Measurements from ENCODE around the gene TAAR8. TPM values are rescaled to one million over a fixed set of nuclear protein-coding genes. Genes with fewer than 3 reads are reported as not detected.

TAAR8 gene
- total RNA-seq, 6 experiments from 2014 or later = not detected

GRCh38 chr6:132524646-132525045, 27.8 kb upstream of the TAAR8 start:
- no peaks in the 10 kb centered on the region for H3K9me3 ChIP-seq
- no peak overlapping the region for H3K4me3 ChIP-seq
- H3K27me3 ChIP-seq = no peaks in the 10 kb centered on the region
- no peaks in the 10 kb centered on the region for H3K36me3 ChIP-seq
- DNase-seq = no peak
- TF ChIP-seq POLR2A (IDR thresholded peaks at IDR 0.05) (no peak), CTCF (IDR thresholded peaks at IDR 0.05) (no peak)
- no peaks in the 10 kb centered on the region for H3K4me1 ChIP-seq
- WGBS (ENCODE audit: insufficient coverage, low coverage, low lambda C conversion rate, missing lambda C conversion rate) = 81% methylated on average over 5 of the region's 5 CpGs
- intact Hi-C loops (cut with DNase I) = loop anchor here (10.0 kb wide), 2 partner anchors 240 to 250 kb away; no protein-coding TSS in a partner anchor
- no peak for ATAC-seq
- no peak overlapping the region for H3K27ac ChIP-seq

GRCh38 chr6:132525866-132526265, 26.6 kb upstream of the TAAR8 start:
- Histone ChIP-seq H3K36me3 (no peaks in the 10 kb centered on the region), H3K27ac (no peak overlapping the region), H3K4me1 (no peaks in the 10 kb centered on the region), H3K27me3 (no peaks in the 10 kb centered on the region), H3K4me3 (no peak overlapping the region), H3K9me3 (no peaks in the 10 kb centered on the region)
- intact Hi-C loops (cut with DNase I) = loop anchor here (10.0 kb wide), 2 partner anchors 239 to 249 kb away; no protein-coding TSS in a partner anchor
- WGBS (ENCODE audit: insufficient coverage, low coverage, low lambda C conversion rate, missing lambda C conversion rate) = 58% methylated on average over 4 of the region's 4 CpGs
- TF ChIP-seq POLR2A (IDR thresholded peaks at IDR 0.05) (no peak), CTCF (IDR thresholded peaks at IDR 0.05) (no peak)
- ATAC-seq (no peak), DNase-seq (no peak)

GRCh38 chr6:132526461-132526860, 26.0 kb upstream of the TAAR8 start:
- 53% methylated on average over 2 of the region's 2 CpGs for WGBS (ENCODE audit: insufficient coverage, low coverage, low lambda C conversion rate, missing lambda C conversion rate)
- TF ChIP-seq CTCF (IDR thresholded peaks at IDR 0.05) (no peak), POLR2A (IDR thresholded peaks at IDR 0.05) (no peak)
- intact Hi-C loops (cut with DNase I) = loop anchor here (10.0 kb wide), 2 partner anchors 238 to 248 kb away; no protein-coding TSS in a partner anchor

GRCh38 chr6:132527791-132528190, 24.7 kb upstream of the TAAR8 start:
- ATAC-seq = no peak
- no peaks in the 10 kb centered on the region for H3K4me1 ChIP-seq
- 81% methylated on average over 6 of the region's 6 CpGs for WGBS (ENCODE audit: insufficient coverage, low coverage, low lambda C conversion rate, missing lambda C conversion rate)

More at GRCh38 chr6:132526461-132526860, 26.0 kb upstream of the TAAR8 start:
- Histone ChIP-seq H3K36me3 (no peaks in the 10 kb centered on the region), H3K27me3 (no peaks in the 10 kb centered on the region), H3K4me3 (no peak overlapping the region), H3K4me1 (no peaks in the 10 kb centered on the region), H3K27ac (no peak overlapping the region), H3K9me3 (no peaks in the 10 kb centered on the region)
- no peak for DNase-seq
- no peak for ATAC-seq

More at GRCh38 chr6:132527791-132528190, 24.7 kb upstream of the TAAR8 start:
- TF ChIP-seq CTCF (IDR thresholded peaks at IDR 0.05) = no peak
- no peak for TF ChIP-seq POLR2A (IDR thresholded peaks at IDR 0.05)
- DNase-seq = no peak
- Histone ChIP-seq H3K27ac (no peak overlapping the region), H3K9me3 (no peaks in the 10 kb centered on the region), H3K27me3 (no peaks in the 10 kb centered on the region), H3K4me3 (no peak overlapping the region), H3K36me3 (no peaks in the 10 kb centered on the region)
- intact Hi-C loops (cut with DNase I) = loop anchor here (10.0 kb wide), 2 partner anchors 237 to 247 kb away; no protein-coding TSS in a partner anchor

Measured in right lobe of liver (tissue), 6 donors.